MCF 10A (cell line): Measurements from ENCODE around the gene MAP3K5. TPM values are rescaled to one million over a fixed set of nuclear protein-coding genes. Genes with fewer than 3 reads are reported as not detected.

Experiments
- BruUV-seq: library from RNA; stranded (reverse); fragments of 400-500 nt; replicated peaks from 2 replicates; lab custom pipeline; 2021; lab: Mats Ljungman, UMichigan
- CTCF ChIA-PET: fragments of 300-600 bp; sonication (Branson Sonifier 250); formaldehyde crosslinking; extraction: SDS; loops from one replicate; lab custom pipeline; 2021; ENCODE audit warnings: antibody characterized with exemption, inconsistent platforms; lab: Yijun Ruan, JAX
- POLR2A ChIA-PET: fragments of 300-600, 350-650 bp; sonication (Branson Sonifier 250); formaldehyde crosslinking; extraction: SDS; loops from one replicate; lab custom pipeline; 2020; ENCODE audit warnings: antibody characterized with exemption, inconsistent platforms; lab: Yijun Ruan, JAX
- DNase-seq: peaks from one replicate; pipeline ENCODE4 v3.0.0-alpha.2; 2018; ENCODE audit not compliant: unreplicated experiment
- H3K27ac Mint-ChIP-seq: one replicate; pipeline ENCODE4 v1.8.0; 2022; ENCODE audit warnings: mild to moderate bottlenecking, low read depth, mixed read lengths; ENCODE audit not compliant: unreplicated experiment
- H3K27me3 Mint-ChIP-seq: one replicate; pipeline ENCODE4 v1.8.0; 2022; ENCODE audit warnings: mixed read lengths; ENCODE audit not compliant: insufficient read depth, unreplicated experiment
- H3K36me3 Mint-ChIP-seq: one replicate; pipeline ENCODE4 v1.8.0; 2022; ENCODE audit warnings: mild to moderate bottlenecking, moderate library complexity, mixed read lengths; ENCODE audit not compliant: insufficient read depth, unreplicated experiment
- H3K4me1 Mint-ChIP-seq: one replicate; pipeline ENCODE4 v1.8.0; 2022; ENCODE audit warnings: mixed read lengths; ENCODE audit not compliant: insufficient read depth, unreplicated experiment
- H3K4me3 Mint-ChIP-seq: one replicate; pipeline ENCODE4 v1.8.0; 2022; ENCODE audit warnings: mild to moderate bottlenecking, moderate library complexity, mixed read lengths; ENCODE audit not compliant: unreplicated experiment
- H3K9me3 Mint-ChIP-seq: one replicate; pipeline ENCODE4 v1.8.0; 2022; ENCODE audit warnings: mixed read lengths; ENCODE audit not compliant: unreplicated experiment
- CTCF ChIP-seq: fragments of 200-600 bp; IDR thresholded peaks from one replicate; pipeline ENCODE4 v1.8.0; 2022; ENCODE audit warnings: antibody characterized with exemption, mild to moderate bottlenecking; ENCODE audit not compliant: unreplicated experiment
- intact Hi-C: fragments of 100-400 bp; cut with micrococcal nuclease; formaldehyde crosslinking; loops from 2 replicates; pipeline ENCODE4 v1.14.1; 2022
- total RNA-seq: library from RNA; stranded (reverse); gene quantifications from 2 replicates; pipeline ENCODE4 v1.2.3, GENCODE V29; 2022

Gene MAP3K5
- total RNA-seq, 1 experiment from 2014 or later = 8.4 TPM

- ChIA-PET CTCF (interaction anchor here (0.6 to 1.6 kb wide), 3 partner anchors 10 to 14 kb away, joined by 3 to 6 read pairs (median 4); no protein-coding TSS in a partner anchor), POLR2A (no interaction called here)
- BruUV-seq = no TSS peak
These were observed 257.1 kb downstream of the MAP3K5 start for GRCh38 chr6:136535017-136535765.

GRCh38 chr6:136534268-136534667 is 258.0 kb downstream of the MAP3K5 start:
- no peaks in the 10 kb centered on the region for H3K27me3 Mint-ChIP-seq
- POLR2A ChIA-PET = no interaction called here
- BruUV-seq = no TSS peak
- DNase-seq = no peak
- no peak overlapping the region for H3K4me3 Mint-ChIP-seq
- H3K4me1 Mint-ChIP-seq = no peaks in the 10 kb centered on the region
- CTCF ChIA-PET = interaction anchor here (0.7 kb wide), 1 partner anchor 11 kb away, joined by 4 read pairs; no protein-coding TSS in a partner anchor
- intact Hi-C loops = no loop called here
- H3K27ac Mint-ChIP-seq = no peak overlapping the region
- TF ChIP-seq CTCF = no peak
- no peaks in the 10 kb centered on the region for H3K9me3 Mint-ChIP-seq
- no peaks in the 10 kb centered on the region for H3K36me3 Mint-ChIP-seq

More at GRCh38 chr6:136535017-136535765, 257.1 kb downstream of the MAP3K5 start:
- DNase-seq = no peak
- Mint-ChIP-seq H3K27me3 (no peaks in the 10 kb centered on the region), H3K4me1 (no peaks in the 10 kb centered on the region), H3K9me3 (no peaks in the 10 kb centered on the region), H3K27ac (no peak overlapping the region), H3K36me3 (no peaks in the 10 kb centered on the region), H3K4me3 (no peak overlapping the region)
- TF ChIP-seq CTCF = no peak
- intact Hi-C loops = no loop called here

GRCh38 chr6:136533487-136533886 is 258.8 kb downstream of the MAP3K5 start:
- BruUV-seq = no TSS peak
- H3K27ac Mint-ChIP-seq = no peak overlapping the region
- no peaks in the 10 kb centered on the region for H3K4me1 Mint-ChIP-seq
- POLR2A ChIA-PET = no interaction called here
- H3K36me3 Mint-ChIP-seq = no peaks in the 10 kb centered on the region
- TF ChIP-seq CTCF = no peak
- DNase-seq = no peak
- H3K27me3 Mint-ChIP-seq = no peaks in the 10 kb centered on the region
- CTCF ChIA-PET = no interaction called here
- H3K4me3 Mint-ChIP-seq = no peak overlapping the region
- no peaks in the 10 kb centered on the region for H3K9me3 Mint-ChIP-seq
- intact Hi-C loops = no loop called here

GRCh38 chr6:136532030-136532429 is 260.2 kb downstream of the MAP3K5 start:
- Mint-ChIP-seq H3K9me3 (no peaks in the 10 kb centered on the region), H3K27ac (no peak overlapping the region), H3K27me3 (no peaks in the 10 kb centered on the region), H3K4me3 (no peak overlapping the region), H3K36me3 (no peaks in the 10 kb centered on the region), H3K4me1 (no peaks in the 10 kb centered on the region)
- no peak for TF ChIP-seq CTCF
- DNase-seq = no peak
- intact Hi-C loops = no loop called here
- ChIA-PET POLR2A (interaction anchor here (0.7 kb wide), 1 partner anchor 12 kb away, joined by 3 read pairs; no protein-coding TSS in a partner anchor), CTCF (interaction anchor here (0.6 to 1.2 kb wide), 3 partner anchors 17 to 219 kb away, joined by 3 to 4 read pairs (median 3); no protein-coding TSS in a partner anchor)
- BruUV-seq = no TSS peak
